Ectodermal cell (in vitro differentiated cells): Measurements from ENCODE around the gene CNKSR3.

Experiments
- H3K27ac ChIP-seq: 2 replicates; pipeline ENCODE4 v1.7.0; 2013; ENCODE audit warnings: mild to moderate bottlenecking, low read depth, low read length; ENCODE audit not compliant: insufficient read depth, poor library complexity, severe bottlenecking
- H3K27me3 ChIP-seq: 2 replicates; pipeline ENCODE4 v1.7.0; 2013; ENCODE audit warnings: mild to moderate bottlenecking, low read length; ENCODE audit not compliant: insufficient read depth, control insufficient read depth, poor library complexity, severe bottlenecking
- H3K36me3 ChIP-seq: one replicate; pipeline ENCODE4 v1.7.0; 2013; ENCODE audit warnings: low read length; ENCODE audit not compliant: control insufficient read depth, insufficient read depth
- H3K4me1 ChIP-seq: one replicate; pipeline ENCODE4 v1.7.0; 2013; ENCODE audit warnings: low read length; ENCODE audit not compliant: control insufficient read depth, insufficient read depth
- H3K4me3 ChIP-seq: 2 replicates; pipeline ENCODE4 v1.7.0; 2013; ENCODE audit warnings: low read depth, low read length, control low read depth; ENCODE audit not compliant: insufficient read depth
- H3K9me3 ChIP-seq: 2 replicates; pipeline ENCODE4 v1.7.0; 2013; ENCODE audit warnings: mild to moderate bottlenecking, low read length, moderate library complexity; ENCODE audit not compliant: control insufficient read depth
- WGBS, 2 experiments: methylation state at CpG; one replicate each; pipeline ENCODE4 v1.1.7; 2013; ENCODE audit warnings: missing lambda C conversion rate in 2 of 2; 5-methylcytosine and 5-hydroxymethylcytosine counted together

The CNKSR3 gene

GRCh38 chr6:154359161-154359574 lies 151.3 kb downstream of the CNKSR3 start:
- no peaks in the 10 kb centered on the region for H3K27me3 ChIP-seq
- no peaks in the 10 kb centered on the region for H3K9me3 ChIP-seq
- no peaks in the 10 kb centered on the region for H3K36me3 ChIP-seq
- no peak overlapping the region for H3K4me3 ChIP-seq
- no peak overlapping the region for H3K27ac ChIP-seq
- WGBS, 2 experiments: 96% methylated on average over 9 to 10 of the region's 10 CpGs
- no peaks in the 10 kb centered on the region for H3K4me1 ChIP-seq

DNA sequence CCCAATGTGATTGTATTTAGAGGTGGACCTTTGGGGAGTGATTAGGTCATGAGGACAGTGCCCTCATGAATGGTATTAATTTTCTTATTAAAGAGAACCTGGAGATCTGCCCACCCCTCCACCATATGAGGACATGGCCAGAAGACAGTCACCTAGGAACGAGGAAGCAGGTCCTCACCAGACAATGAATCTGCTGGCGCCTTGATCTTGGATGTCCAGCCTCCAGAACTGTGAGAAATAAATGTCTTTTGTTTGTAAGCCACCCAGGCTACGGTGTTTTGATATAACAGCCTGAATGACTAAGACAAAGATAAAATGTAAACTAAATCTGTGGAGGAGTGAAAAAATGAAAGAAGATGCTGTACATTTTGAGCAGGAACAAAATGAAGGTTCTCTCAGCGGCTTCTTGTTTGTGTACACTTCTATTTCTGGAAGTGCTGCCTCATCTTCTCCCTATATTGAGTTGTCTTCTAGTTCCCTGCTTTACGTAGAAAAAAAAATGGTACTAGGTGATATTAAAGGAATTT lies 152.4 kb downstream of the CNKSR3 start:
- Histone ChIP-seq H3K9me3 (no peaks in the 10 kb centered on the region), H3K4me1 (no peaks in the 10 kb centered on the region), H3K27ac (no peak overlapping the region), H3K27me3 (no peaks in the 10 kb centered on the region), H3K4me3 (no peak overlapping the region), H3K36me3 (no peaks in the 10 kb centered on the region)
- WGBS, 2 experiments: 98% methylated on average over 4 to 5 of the region's 5 CpGs

DNA sequence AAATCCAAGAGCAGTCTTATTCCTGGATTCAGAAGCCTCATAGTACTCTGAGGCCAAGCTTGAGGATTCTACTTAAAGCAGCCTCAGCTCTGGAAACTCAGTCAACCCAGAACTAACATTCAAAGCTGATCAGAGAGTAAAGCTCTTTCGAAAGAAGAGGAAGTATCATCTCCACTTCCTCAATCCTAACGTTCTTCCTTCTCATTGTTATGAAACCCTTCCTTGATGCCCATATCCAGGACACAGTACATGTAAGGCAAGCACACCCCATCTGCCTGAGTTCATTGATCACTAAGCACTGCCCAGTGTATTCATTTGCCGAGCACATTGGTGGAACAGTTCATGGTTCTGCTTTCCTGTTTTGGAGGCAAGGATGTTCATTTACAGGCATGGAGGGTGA lies 153.8 kb downstream of the CNKSR3 start, which contains the start of gene IPCEF1:
IPCEF1 (minus strand) TSS at position 114 of the 400 bp plus-strand sequence. CDS start 90,856 bp downstream, outside the sequence.
- Histone ChIP-seq H3K9me3 (no peaks in the 10 kb centered on the region), H3K27ac (no peak within 1 kb of the TSS), H3K27me3 (no peaks in the 10 kb centered on the region), H3K4me1 (no peaks in the 10 kb centered on the region), H3K36me3 (no peaks in the 10 kb centered on the region), H3K4me3 (no peak within 1 kb of the TSS)
- WGBS, 2 experiments: 95% methylated on average over 3 of the region's 3 CpGs

DNA sequence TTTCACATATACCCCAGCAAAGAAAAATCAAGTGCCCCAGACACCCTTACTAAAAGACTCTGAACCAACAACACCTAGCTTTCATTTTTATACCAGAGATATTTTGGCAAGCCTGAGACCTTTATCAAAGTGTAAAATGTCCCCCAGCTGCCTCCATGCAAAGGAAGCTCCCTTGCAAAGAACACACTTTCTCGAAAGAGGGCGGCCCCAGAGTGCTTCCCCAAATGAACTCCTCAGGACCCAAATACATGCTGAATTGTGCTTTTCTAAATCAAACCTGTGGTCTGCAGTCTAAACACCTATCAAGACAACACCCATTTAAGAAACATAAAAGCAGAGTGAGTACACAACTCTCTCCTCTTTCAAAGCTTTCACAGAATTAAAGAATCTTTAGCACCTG lies 154.4 kb downstream of the CNKSR3 start:
- no peak overlapping the region for H3K4me3 ChIP-seq
- H3K9me3 ChIP-seq: no peaks in the 10 kb centered on the region
- H3K4me1 ChIP-seq: no peaks in the 10 kb centered on the region
- H3K27ac ChIP-seq: no peak overlapping the region
- no peaks in the 10 kb centered on the region for H3K36me3 ChIP-seq
- H3K27me3 ChIP-seq: no peaks in the 10 kb centered on the region
- WGBS, 2 experiments: 90 to 91% methylated on average over 2 of the region's 2 CpGs

- H3K9me3 ChIP-seq: no peaks in the 10 kb centered on the region
- WGBS, 2 experiments: 90 to 93% methylated on average over 8 of the region's 8 CpGs
- H3K27me3 ChIP-seq: no peaks in the 10 kb centered on the region
- H3K4me3 ChIP-seq: no peak overlapping the region
- no peaks in the 10 kb centered on the region for H3K4me1 ChIP-seq
- no peaks in the 10 kb centered on the region for H3K36me3 ChIP-seq
- no peak overlapping the region for H3K27ac ChIP-seq
Observed at GRCh38 chr6:154354265-154354777, 156.2 kb downstream of the CNKSR3 start.

- Histone ChIP-seq H3K9me3 (no peaks in the 10 kb centered on the region), H3K36me3 (no peaks in the 10 kb centered on the region), H3K4me1 (no peaks in the 10 kb centered on the region), H3K27me3 (no peaks in the 10 kb centered on the region), H3K4me3 (no peak overlapping the region), H3K27ac (no peak overlapping the region)
- 88% methylated on average over 1 of the region's 1 CpG; no CpG with 5 or more reads in 1 of the 2 experiments for WGBS, 2 experiments
Observed at GRCh38 chr6:154353626-154354025, 156.9 kb downstream of the CNKSR3 start.

DNA sequence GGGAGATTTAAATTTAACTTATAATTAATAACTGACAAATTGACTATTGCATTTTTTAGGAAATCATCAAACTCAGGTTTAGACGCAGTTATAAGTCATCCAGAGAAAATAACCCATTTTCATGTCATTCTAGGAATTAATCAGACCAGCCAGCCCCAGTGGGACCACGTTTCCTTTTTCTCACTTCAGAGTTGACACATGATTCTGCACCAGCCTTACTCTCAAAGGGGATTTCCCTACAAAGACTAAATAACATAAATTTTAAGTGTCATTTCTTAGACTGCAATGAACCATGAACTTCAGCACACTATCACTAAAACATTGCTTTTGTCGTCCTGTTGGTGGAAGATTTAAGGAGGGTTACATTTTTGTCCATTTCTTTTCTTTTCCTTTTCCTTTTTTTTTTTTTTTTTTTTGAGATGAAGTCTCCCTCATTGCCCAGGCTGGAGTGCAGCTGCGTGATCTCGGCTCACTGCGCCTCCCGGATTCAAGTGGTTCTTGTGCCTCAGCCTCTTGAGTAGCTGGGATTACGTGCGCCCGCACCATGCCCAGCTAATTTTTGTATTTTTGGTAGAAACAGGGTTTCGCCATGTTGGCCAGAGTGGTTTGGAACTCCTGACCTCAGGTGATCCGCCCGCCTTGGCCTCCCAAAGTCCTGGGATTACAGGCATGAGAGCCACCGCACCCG lies 157.4 kb downstream of the CNKSR3 start:
- Histone ChIP-seq H3K9me3 (no peaks in the 10 kb centered on the region), H3K36me3 (no peaks in the 10 kb centered on the region), H3K27me3 (no peaks in the 10 kb centered on the region), H3K4me1 (no peaks in the 10 kb centered on the region), H3K27ac (no peak overlapping the region), H3K4me3 (no peak overlapping the region)
- WGBS, 2 experiments: 90 to 94% methylated on average over 14 to 15 of the region's 15 CpGs

- H3K9me3 ChIP-seq: no peaks in the 10 kb centered on the region
- 90 to 96% methylated on average over 3 of the region's 3 CpGs for WGBS, 2 experiments
- H3K4me1 ChIP-seq: no peaks in the 10 kb centered on the region
- H3K27me3 ChIP-seq: no peaks in the 10 kb centered on the region
- no peaks in the 10 kb centered on the region for H3K36me3 ChIP-seq
- no peak overlapping the region for H3K27ac ChIP-seq
- no peak overlapping the region for H3K4me3 ChIP-seq
Observed at GRCh38 chr6:154350293-154350692, 160.2 kb downstream of the CNKSR3 start.

DNA sequence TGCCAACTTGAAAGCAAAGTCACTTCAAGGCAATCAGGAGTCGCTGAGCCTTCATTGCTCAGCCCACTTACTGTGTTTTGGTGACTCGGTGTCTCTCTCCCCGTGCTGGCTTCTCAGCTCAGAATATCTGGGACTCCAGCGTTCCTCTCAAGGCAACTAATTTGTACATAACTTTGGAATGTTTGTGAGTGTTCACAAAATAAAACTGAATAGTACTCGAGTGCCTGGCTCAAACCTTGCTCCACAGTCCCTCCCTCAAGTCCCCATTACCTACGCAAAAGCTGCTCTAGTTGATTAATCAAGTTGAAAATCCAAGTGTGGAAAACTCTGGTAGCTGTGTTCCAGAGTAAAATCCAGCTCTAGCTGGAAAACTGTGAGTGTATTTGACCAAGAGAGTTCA lies 162.5 kb downstream of the CNKSR3 start:
- H3K36me3 ChIP-seq: no peaks in the 10 kb centered on the region
- H3K27me3 ChIP-seq: no peaks in the 10 kb centered on the region
- H3K9me3 ChIP-seq: no peaks in the 10 kb centered on the region
- H3K4me3 ChIP-seq: no peak overlapping the region
- WGBS, 2 experiments: 88 to 90% methylated on average over 6 of the region's 6 CpGs
- H3K27ac ChIP-seq: no peak overlapping the region
- H3K4me1 ChIP-seq: no peaks in the 10 kb centered on the region

DNA sequence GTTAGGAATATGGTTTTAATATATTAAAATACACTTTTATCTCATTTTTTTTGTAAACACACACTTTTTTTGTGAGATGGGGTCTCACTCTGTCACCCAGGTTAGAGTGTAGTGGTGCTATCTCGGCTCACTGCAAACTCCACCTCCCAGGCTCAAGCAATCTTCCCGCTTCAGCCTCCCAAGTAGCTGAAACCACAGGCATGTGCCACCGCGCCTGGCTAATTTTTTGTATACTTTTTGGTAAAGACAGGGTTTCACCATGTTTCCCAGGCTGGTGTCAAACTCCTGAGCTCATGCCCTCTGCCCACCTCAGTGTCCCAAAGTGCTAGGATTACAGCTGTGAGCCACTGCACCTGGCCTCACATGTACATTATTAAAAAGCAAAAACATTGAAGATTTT lies 164.7 kb downstream of the CNKSR3 start:
- no peak overlapping the region for H3K4me3 ChIP-seq
- H3K36me3 ChIP-seq: no peaks in the 10 kb centered on the region
- H3K4me1 ChIP-seq: no peaks in the 10 kb centered on the region
- H3K9me3 ChIP-seq: no peaks in the 10 kb centered on the region
- H3K27ac ChIP-seq: no peak overlapping the region
- 95 to 98% methylated on average over 4 of the region's 4 CpGs for WGBS, 2 experiments
- H3K27me3 ChIP-seq: no peaks in the 10 kb centered on the region
